ENCODE data around the gene LYSET.

GRCh38 chr14:93146119-93146518 is 39.0 kb upstream of the LYSET start:
- no peak for TF ChIP-seq CTCF (tag by site-specific recombination; IDR thresholded peaks at IDR 0.05)
- TF ChIP-seq TRIM28 (IDR thresholded peaks at IDR 0.05; ENCODE audit: borderline replicate concordance, low read length) = no peak
- no peak for TF ChIP-seq ZNF571 (tag by site-specific recombination; IDR thresholded peaks at IDR 0.05)
- TF ChIP-seq ZNF530 (tag by site-specific recombination; IDR thresholded peaks at IDR 0.05; ENCODE audit: low read depth) = no peak
